GM12878 (cell line): ENCODE results near the gene UBE2L6. TPM values are rescaled to one million over a fixed set of nuclear protein-coding genes. Genes with fewer than 3 reads are reported as not detected.

Experiments used
- ATAC-seq: fragments of 200-7000 bp; cut with Tn5 transposase; 3 replicates; pipeline ENCODE4 v1.9.1; 2020; ENCODE audit warnings: mild to moderate bottlenecking, moderate library complexity
- BruUV-seq: library from RNA; stranded (reverse); fragments of 400-500 nt; replicated peaks from 2 replicates; lab custom pipeline; 2021; lab: Mats Ljungman, UMichigan
- CTCF ChIA-PET: fragments of 300-600 bp; sonication (Branson Sonifier 250); formaldehyde crosslinking; extraction: SDS; loops from one replicate; lab custom pipeline; 2021; ENCODE audit warnings: inconsistent platforms; lab: Yijun Ruan, JAX
- POLR2A ChIA-PET: fragments of 350-600 bp; formaldehyde crosslinking; extraction: SDS; loops from one replicate; lab custom pipeline; 2021; ENCODE audit warnings: inconsistent platforms; lab: Charles Lee
- RAD21 ChIA-PET: fragments of 300-600 bp; sonication (Branson Sonifier 250); formaldehyde crosslinking; loops from one replicate; lab custom pipeline; 2023; ENCODE audit warnings: antibody characterized with exemption; ENCODE audit not compliant: unreplicated experiment; lab: Charles Lee
- SMC1A ChIA-PET: fragments of 300-600 bp; sonication (Branson Sonifier 250); formaldehyde crosslinking; loops from one replicate; lab custom pipeline; 2023; ENCODE audit not compliant: unreplicated experiment, uncharacterized antibody; lab: Charles Lee
- DNase-seq: peaks from one replicate; pipeline ENCODE4 v3.0.0-alpha.2; 2011; ENCODE audit warnings: low read depth, low spot score
- FAIRE-seq: peaks from 3 replicates; lab custom pipeline; 2011; peaks lifted over from hg19 to GRCh38; lab: Jason Lieb, UNC
- H2AFZ ChIP-seq: 2 replicates; pipeline ENCODE4 v1.6.0; 2011; ENCODE audit warnings: low read depth, low read length, control low read depth; ENCODE audit not compliant: control insufficient read depth
- H3K27ac ChIP-seq: 2 replicates; pipeline ENCODE4 v1.5.1; 2011; ENCODE audit warnings: control low read depth; ENCODE audit not compliant: control insufficient read depth, insufficient read depth
- H3K27me3 ChIP-seq, 2 experiments: replicated peaks in 1 of 2; 2 replicates each; pipeline versions ENCODE4 v1.6.0 to v1.6.1; 2011; ENCODE audit warnings: low read length in 1 of 2; ENCODE audit not compliant: control insufficient read depth in 2 of 2, insufficient read depth in 2 of 2
- H3K36me3 ChIP-seq, 2 experiments: 2 replicates each; pipeline ENCODE4 v1.5.1; 2011; ENCODE audit warnings: low read length in 1 of 2; ENCODE audit not compliant: control insufficient read depth in 2 of 2, insufficient read depth in 2 of 2
- H3K4me1 ChIP-seq: 2 replicates; pipeline ENCODE4 v1.6.1; 2011; ENCODE audit warnings: mild to moderate bottlenecking, low read length, moderate library complexity, mixed read lengths; ENCODE audit not compliant: control insufficient read depth, insufficient read depth
- H3K4me2 ChIP-seq: 2 replicates; pipeline ENCODE4 v1.6.0; 2011; ENCODE audit warnings: control low read depth; ENCODE audit not compliant: control insufficient read depth, insufficient read depth
- H3K4me3 ChIP-seq: fragments of 200-600 bp; sonication (generic); 2 replicates; pipeline ENCODE4 v1.5.1; 2016
- H3K79me2 ChIP-seq: 2 replicates; pipeline ENCODE4 v1.6.0; 2011; ENCODE audit warnings: low read length; ENCODE audit not compliant: control insufficient read depth, insufficient read depth
- H3K9ac ChIP-seq: 2 replicates; pipeline ENCODE4 v1.8.0; 2011; ENCODE audit warnings: low read length, control low read depth, mixed read lengths; ENCODE audit not compliant: control insufficient read depth, insufficient read depth
- H3K9me3 ChIP-seq: replicated peaks from 3 replicates; pipeline ENCODE4 v1.5.1; 2011; ENCODE audit warnings: mild to moderate bottlenecking, low read length; ENCODE audit not compliant: control insufficient read depth, insufficient read depth
- H4K20me1 ChIP-seq: 2 replicates; pipeline ENCODE4 v1.6.0; 2011; ENCODE audit not compliant: control insufficient read depth, insufficient read depth
- BHLHE40 ChIP-seq, 2 experiments: fragments of 450-650 bp in 1 of 2; IDR thresholded peaks; 2 replicates each; pipeline ENCODE4 v1.6.1; 2011 to 2017; ENCODE audit warnings: low read depth in 2 of 2, borderline replicate concordance in 1 of 2, improper control_type of control experiment in 1 of 2, low read length in 1 of 2, mild to moderate bottlenecking in 1 of 2
- RB1 ChIP-seq: fragments of 450-650 bp; formaldehyde crosslinking; IDR thresholded peaks from 2 replicates; pipeline ENCODE4 v1.6.1; 2017; ENCODE audit warnings: mild to moderate bottlenecking, borderline replicate concordance
- RBBP5 ChIP-seq: fragments of 200-600 bp; sonication (generic); conservative IDR thresholded peaks from 2 replicates; pipeline ENCODE4 v1.6.1; 2016
- RCOR1 ChIP-seq: conservative IDR thresholded peaks from 2 replicates; pipeline ENCODE4 v1.6.1; 2012; ENCODE audit warnings: low read depth, low read length, improper control_type of control experiment
- SMAD5 ChIP-seq: IDR thresholded peaks from 2 replicates; pipeline ENCODE4 v1.6.1; 2016; ENCODE audit warnings: antibody characterized with exemption, low read depth
- SPI1 ChIP-seq: IDR thresholded peaks from 2 replicates; pipeline ENCODE4 v1.6.1; 2011; ENCODE audit warnings: low read depth, mild to moderate bottlenecking, low read length, moderate library complexity, borderline replicate concordance; ENCODE audit not compliant: insufficient read depth
- TCF12 ChIP-seq: IDR thresholded peaks from 2 replicates; pipeline ENCODE4 v1.6.1; 2011; ENCODE audit warnings: low read depth, mild to moderate bottlenecking, low read length
- ZNF274 ChIP-seq: IDR thresholded peaks from one replicate; pipeline ENCODE4 v1.8.0; 2011; ENCODE audit not compliant: insufficient read length, insufficient read depth
- ZZZ3 ChIP-seq: IDR thresholded peaks from 2 replicates; pipeline ENCODE4 v1.6.1; 2011; ENCODE audit warnings: low read depth; ENCODE audit not compliant: control insufficient read depth, insufficient read length
- WGBS: methylation state at CpG from one replicate; pipeline ENCODE4 v1.1.6; 2016; ENCODE audit warnings: low lambda C conversion rate; ENCODE audit not compliant: insufficient replicate concordance, insufficient coverage; ENCODE audit errors: missing lambda C conversion rate; 5-methylcytosine and 5-hydroxymethylcytosine counted together
- in situ Hi-C: fragments of 300-500 bp; cut with MboI; formaldehyde crosslinking; loops from 9 replicates; pipeline ENCODE4 v1.14.3; 2018; ENCODE audit warnings: mixed read lengths
- intact Hi-C: fragments of 100-400 bp; cut with micrococcal nuclease; formaldehyde crosslinking; loops from one replicate; pipeline ENCODE4 v1.14.2; 2022; ENCODE audit not compliant: unreplicated experiment
- polyA plus RNA-seq, 11 experiments: library from polyadenylated mRNA; depleted of rRNA in 4 of 11; unstranded in 6 of 11; stranded (reverse) in 5 of 11; fragments of >200 nt; fragmentation: Nextera tagmentation in 4 of 11; fragmentation: Illumina TruSeq in 1 of 11; extraction: Ambion mirVana in 4 of 11; extraction: Trizol in 1 of 11; gene quantifications; 1 replicate in 1 of 11; 2 replicates in 10 of 11; pipeline versions ENCODE4 v1.2.1 to v1.2.3, GENCODE V29; 2011 to 2016; ENCODE audit warnings: inconsistent platforms in 2 of 11, missing spikeins in 2 of 11, low read depth in 1 of 11
- total RNA-seq, 4 experiments: library from RNA; depleted of rRNA in 3 of 4; stranded (reverse); fragments of >200 nt in 3 of 4; fragmentation: Illumina TruSeq in 1 of 4; extraction: Trizol in 1 of 4; gene quantifications; 2 replicates each; pipeline versions ENCODE4 v1.2.1 to v1.2.3, GENCODE V29; 2013 to 2021
- TF ChIP-seq, protein P1 (sequence below): fragments of 450-650 bp; IDR thresholded peaks from 2 replicates; pipeline ENCODE4 v1.6.1; 2017; ENCODE audit warnings: mild to moderate bottlenecking
- TF ChIP-seq, protein P2 (sequence below): fragments of 450-650 bp; IDR thresholded peaks from 2 replicates; pipeline ENCODE4 v1.6.1; 2014; ENCODE audit warnings: mild to moderate bottlenecking
- TF ChIP-seq, protein P3 (sequence below): IDR thresholded peaks from 2 replicates; pipeline ENCODE4 v1.6.1; 2012; ENCODE audit warnings: low read depth, low read length, improper control_type of control experiment
- TF ChIP-seq, protein P4 (sequence below): fragments of 450-650 bp; conservative IDR thresholded peaks from 2 replicates; pipeline ENCODE4 v1.6.1; 2017; ENCODE audit warnings: mild to moderate bottlenecking, moderate library complexity

UBE2L6 gene
- total and polyA plus RNA-seq, 10 of the 15 experiments (the other 5 are each of a cell fraction or from before 2014, with no cell fraction given): 114 to 295 (median 173) TPM

DNA sequence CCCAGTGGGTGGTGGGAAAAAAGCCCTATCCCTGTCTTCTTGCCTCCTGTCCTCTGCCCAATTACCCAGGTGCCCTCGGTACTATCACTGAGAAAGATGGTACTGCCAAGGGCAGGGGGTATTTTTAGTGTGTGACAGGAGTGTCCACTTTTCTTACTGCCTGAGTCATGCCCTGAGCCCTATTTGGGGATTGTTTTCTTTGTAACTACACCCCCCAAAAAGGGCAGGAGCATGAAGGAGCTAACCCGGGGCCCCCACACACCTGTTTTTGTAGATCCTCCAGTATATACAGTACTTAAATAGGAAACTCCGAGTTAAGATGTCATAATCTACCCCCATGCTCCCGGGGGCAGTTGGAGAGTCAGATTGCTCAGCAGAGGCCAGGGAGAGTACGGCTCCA is 26.3 kb downstream of the UBE2L6 start:
- no peaks in the 10 kb centered on the region for H3K79me2 ChIP-seq
- POLR2A ChIA-PET: no interaction called here
- H3K4me1 ChIP-seq: no peaks in the 10 kb centered on the region
- H3K27ac ChIP-seq: no peak overlapping the region
- BruUV-seq: no TSS peak
- H2AFZ ChIP-seq: no peak overlapping the region
- no peak for DNase-seq
- intact Hi-C loops: no loop called here
- WGBS: 87% methylated on average over 5 of the region's 5 CpGs
- no peak overlapping the region for H3K9ac ChIP-seq
- in situ Hi-C loops: no loop called here
- no peak for ATAC-seq
- FAIRE-seq: no peak
- no peak overlapping the region for H3K4me3 ChIP-seq
- RAD21 ChIA-PET: no interaction called here
- CTCF ChIA-PET: interaction anchor here (1.0 kb wide), 1 partner anchor 9 kb away, joined by 3 read pairs; no protein-coding TSS in a partner anchor
- H3K9me3 ChIP-seq: no peaks in the 10 kb centered on the region
- H4K20me1 ChIP-seq: no peaks in the 10 kb centered on the region
- no peak overlapping the region for H3K4me2 ChIP-seq
- H3K36me3 ChIP-seq: no peaks in the 10 kb centered on the region; a peak in 2 of 4 replicates
- TF ChIP-seq RBBP5: no peak
- no peak for TF ChIP-seq RB1
- SMC1A ChIA-PET: no interaction called here
- H3K27me3 ChIP-seq: no peaks in the 10 kb centered on the region

DNA sequence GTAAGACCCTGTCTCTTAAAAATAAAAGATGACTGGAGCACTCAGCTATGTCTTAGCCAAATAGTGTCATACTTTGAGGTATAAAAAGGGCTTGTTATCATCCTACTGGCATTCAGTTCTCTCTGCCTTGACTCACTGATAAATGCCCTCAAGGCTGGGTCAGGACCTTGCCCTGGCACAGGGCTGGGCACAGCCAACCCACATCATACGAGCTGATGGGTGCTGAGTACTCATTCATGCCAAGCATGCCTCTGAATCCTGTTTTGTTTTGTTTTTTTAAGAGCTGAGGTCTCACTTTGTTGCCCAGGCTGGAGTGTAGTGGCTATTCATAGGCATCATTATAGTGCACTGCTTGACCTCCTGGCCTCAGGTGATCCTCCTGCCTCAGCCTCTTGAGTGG is 28.1 kb downstream of the UBE2L6 start:
- BruUV-seq: no TSS peak
- Histone ChIP-seq H3K4me1 (no peaks in the 10 kb centered on the region), H4K20me1 (no peaks in the 10 kb centered on the region), H2AFZ (no peak overlapping the region), H3K9me3 (no peaks in the 10 kb centered on the region), H3K79me2 (no peaks in the 10 kb centered on the region), H3K4me2 (no peak overlapping the region), H3K4me3 (no peak overlapping the region), H3K36me3 (no peaks in the 10 kb centered on the region; a peak in 1 of 4 replicates), H3K27me3 (no peaks in the 10 kb centered on the region), H3K9ac (no peak overlapping the region), H3K27ac (no peak overlapping the region)
- in situ Hi-C loops: no loop called here
- ChIA-PET CTCF (interaction anchor here (1.3 to 1.6 kb wide), 3 partner anchors 47 to 101 kb away, joined by 3 to 4 read pairs (median 3); no protein-coding TSS in a partner anchor), SMC1A (no interaction called here), RAD21 (no interaction called here), POLR2A (no interaction called here)
- intact Hi-C loops: no loop called here
- WGBS: 87% methylated on average over 1 of the region's 1 CpG
- DNase-seq (no peak), ATAC-seq (no peak), FAIRE-seq (no peak)
- TF ChIP-seq ZZZ3 (no peak), SMAD5 (no peak), BHLHE40 (IDR thresholded peaks at IDR 0.05; ENCODE audit: borderline replicate concordance in 1 of 2, low read depth in 2 of 2, low read length in 1 of 2) (no peak), ZNF274 (no peak), SPI1 (no peak), TCF12 (no peak), RCOR1 (no peak)
- TF ChIP-seq, protein P1, sequence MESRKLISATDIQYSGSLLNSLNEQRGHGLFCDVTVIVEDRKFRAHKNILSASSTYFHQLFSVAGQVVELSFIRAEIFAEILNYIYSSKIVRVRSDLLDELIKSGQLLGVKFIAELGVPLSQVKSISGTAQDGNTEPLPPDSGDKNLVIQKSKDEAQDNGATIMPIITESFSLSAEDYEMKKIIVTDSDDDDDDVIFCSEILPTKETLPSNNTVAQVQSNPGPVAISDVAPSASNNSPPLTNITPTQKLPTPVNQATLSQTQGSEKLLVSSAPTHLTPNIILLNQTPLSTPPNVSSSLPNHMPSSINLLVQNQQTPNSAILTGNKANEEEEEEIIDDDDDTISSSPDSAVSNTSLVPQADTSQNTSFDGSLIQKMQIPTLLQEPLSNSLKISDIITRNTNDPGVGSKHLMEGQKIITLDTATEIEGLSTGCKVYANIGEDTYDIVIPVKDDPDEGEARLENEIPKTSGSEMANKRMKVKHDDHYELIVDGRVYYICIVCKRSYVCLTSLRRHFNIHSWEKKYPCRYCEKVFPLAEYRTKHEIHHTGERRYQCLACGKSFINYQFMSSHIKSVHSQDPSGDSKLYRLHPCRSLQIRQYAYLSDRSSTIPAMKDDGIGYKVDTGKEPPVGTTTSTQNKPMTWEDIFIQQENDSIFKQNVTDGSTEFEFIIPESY: no peak
- TF ChIP-seq, protein P2, sequence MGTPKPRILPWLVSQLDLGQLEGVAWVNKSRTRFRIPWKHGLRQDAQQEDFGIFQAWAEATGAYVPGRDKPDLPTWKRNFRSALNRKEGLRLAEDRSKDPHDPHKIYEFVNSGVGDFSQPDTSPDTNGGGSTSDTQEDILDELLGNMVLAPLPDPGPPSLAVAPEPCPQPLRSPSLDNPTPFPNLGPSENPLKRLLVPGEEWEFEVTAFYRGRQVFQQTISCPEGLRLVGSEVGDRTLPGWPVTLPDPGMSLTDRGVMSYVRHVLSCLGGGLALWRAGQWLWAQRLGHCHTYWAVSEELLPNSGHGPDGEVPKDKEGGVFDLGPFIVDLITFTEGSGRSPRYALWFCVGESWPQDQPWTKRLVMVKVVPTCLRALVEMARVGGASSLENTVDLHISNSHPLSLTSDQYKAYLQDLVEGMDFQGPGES: no peak
- TF ChIP-seq, protein P3, sequence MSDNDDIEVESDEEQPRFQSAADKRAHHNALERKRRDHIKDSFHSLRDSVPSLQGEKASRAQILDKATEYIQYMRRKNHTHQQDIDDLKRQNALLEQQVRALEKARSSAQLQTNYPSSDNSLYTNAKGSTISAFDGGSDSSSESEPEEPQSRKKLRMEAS: no peak
- TF ChIP-seq, protein P4, sequence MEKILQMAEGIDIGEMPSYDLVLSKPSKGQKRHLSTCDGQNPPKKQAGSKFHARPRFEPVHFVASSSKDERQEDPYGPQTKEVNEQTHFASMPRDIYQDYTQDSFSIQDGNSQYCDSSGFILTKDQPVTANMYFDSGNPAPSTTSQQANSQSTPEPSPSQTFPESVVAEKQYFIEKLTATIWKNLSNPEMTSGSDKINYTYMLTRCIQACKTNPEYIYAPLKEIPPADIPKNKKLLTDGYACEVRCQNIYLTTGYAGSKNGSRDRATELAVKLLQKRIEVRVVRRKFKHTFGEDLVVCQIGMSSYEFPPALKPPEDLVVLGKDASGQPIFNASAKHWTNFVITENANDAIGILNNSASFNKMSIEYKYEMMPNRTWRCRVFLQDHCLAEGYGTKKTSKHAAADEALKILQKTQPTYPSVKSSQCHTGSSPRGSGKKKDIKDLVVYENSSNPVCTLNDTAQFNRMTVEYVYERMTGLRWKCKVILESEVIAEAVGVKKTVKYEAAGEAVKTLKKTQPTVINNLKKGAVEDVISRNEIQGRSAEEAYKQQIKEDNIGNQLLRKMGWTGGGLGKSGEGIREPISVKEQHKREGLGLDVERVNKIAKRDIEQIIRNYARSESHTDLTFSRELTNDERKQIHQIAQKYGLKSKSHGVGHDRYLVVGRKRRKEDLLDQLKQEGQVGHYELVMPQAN: no peak
